HEK293T (cell line): ENCODE results near the gene ZNF367.

ENCODE experiments used
- ARNT ChIP-seq: fragments of 450-650 bp; IDR thresholded peaks from 2 replicates; pipeline ENCODE4 v1.6.1; 2017; ENCODE audit warnings: mild to moderate bottlenecking
- BHLHE40 ChIP-seq: fragments of 450-650 bp; IDR thresholded peaks from 2 replicates; pipeline ENCODE4 v1.6.1; 2016; ENCODE audit warnings: mild to moderate bottlenecking, moderate library complexity, borderline replicate concordance
- FOXA1 ChIP-seq: fragments of 450-650 bp; IDR thresholded peaks from 2 replicates; pipeline ENCODE4 v1.6.1; 2016; ENCODE audit warnings: mild to moderate bottlenecking
- FOXK2 ChIP-seq: fragments of 450-650 bp; IDR thresholded peaks from 2 replicates; pipeline ENCODE4 v1.6.1; 2016; ENCODE audit warnings: mild to moderate bottlenecking
- FOXM1 ChIP-seq: fragments of 450-650 bp; IDR thresholded peaks from 2 replicates; pipeline ENCODE4 v1.6.1; 2017; ENCODE audit warnings: mild to moderate bottlenecking, borderline replicate concordance
- HDGF ChIP-seq: fragments of 450-650 bp; IDR thresholded peaks from 2 replicates; pipeline ENCODE4 v1.6.1; 2017; ENCODE audit warnings: antibody characterized with exemption, borderline replicate concordance
- L3MBTL2 ChIP-seq: fragments of 450-650 bp; conservative IDR thresholded peaks from 2 replicates; pipeline ENCODE4 v1.6.1; 2016; ENCODE audit warnings: mild to moderate bottlenecking
- LEF1 ChIP-seq: fragments of 450-650 bp; IDR thresholded peaks from 2 replicates; pipeline ENCODE4 v1.6.1; 2017; ENCODE audit warnings: mild to moderate bottlenecking, borderline replicate concordance
- NFRKB ChIP-seq: fragments of 450-650 bp; IDR thresholded peaks from 2 replicates; pipeline ENCODE4 v1.6.1; 2016; ENCODE audit warnings: mild to moderate bottlenecking, moderate library complexity
- PKNOX1 ChIP-seq: fragments of 450-650 bp; IDR thresholded peaks from 2 replicates; pipeline ENCODE4 v1.6.1; 2016
- SP1 ChIP-seq: fragments of 450-650 bp; IDR thresholded peaks from 2 replicates; pipeline ENCODE4 v1.6.1; 2017
- SUZ12 ChIP-seq: fragments of 450-650 bp; IDR thresholded peaks from 2 replicates; pipeline ENCODE4 v1.6.1; 2016; ENCODE audit warnings: mild to moderate bottlenecking
- TARDBP ChIP-seq: fragments of 450-650 bp; IDR thresholded peaks from 2 replicates; pipeline ENCODE4 v1.6.1; 2016
- ZNF384 ChIP-seq: fragments of 450-650 bp; IDR thresholded peaks from 2 replicates; pipeline ENCODE4 v1.6.1; 2016

DNA sequence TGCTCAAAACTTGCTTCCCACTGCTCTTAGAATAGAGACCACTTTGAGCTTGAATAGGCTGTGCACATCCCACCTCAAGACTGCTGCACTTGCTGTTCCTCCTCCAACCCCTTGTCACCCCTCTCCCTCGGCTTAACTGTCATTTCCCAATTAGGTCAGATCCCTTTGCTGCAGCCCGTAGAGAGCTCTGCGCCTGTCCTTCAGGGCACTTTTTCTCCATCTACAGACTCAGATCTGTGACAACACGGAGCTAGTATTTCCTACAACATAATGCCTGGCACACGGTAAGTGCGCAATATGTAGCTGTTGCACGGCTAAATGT is 31.3 kb upstream of the ZNF367 start:
- TF ChIP-seq ARNT (no peak), LEF1 (no peak), SP1 (no peak), FOXK2 (no peak), SUZ12 (no peak), BHLHE40 (no peak), FOXM1 (no peak), L3MBTL2 (no peak), NFRKB (no peak), ZNF384 (no peak), HDGF (no peak), PKNOX1 (no peak), TARDBP (no peak), FOXA1 (no peak)
